K562 (cell line): Measurements from ENCODE around the gene RFWD3. TPM values are rescaled to one million over a fixed set of nuclear protein-coding genes. Genes with fewer than 3 reads are reported as not detected.

Experiments used
- ATAC-seq: fragments of 200-7000 bp; cut with Tn5 transposase; 3 replicates; pipeline ENCODE4 v1.9.1; 2020; ENCODE audit warnings: moderate library complexity
- BruUV-seq: library from RNA; stranded (reverse); fragments of 400-500 nt; replicated peaks from 2 replicates; lab custom pipeline; 2021; lab: Mats Ljungman, UMichigan
- CTCF ChIA-PET: fragments of 300-600 bp; formaldehyde crosslinking; extraction: SDS; loops from one replicate; lab custom pipeline; 2021; ENCODE audit warnings: low intra/inter-chr PET ratio; lab: Yijun Ruan, JAX
- POLR2A ChIA-PET: fragments of 300-600, 350-650 bp; sonication (Branson Sonifier 250); formaldehyde crosslinking; extraction: SDS; loops from one replicate; lab custom pipeline; 2021; ENCODE audit warnings: antibody characterized with exemption, inconsistent platforms; lab: Yijun Ruan, JAX
- DNase-seq, 4 experiments: peaks; one replicate each; pipeline versions ENCODE4 v3.0.0 to v3.0.0-alpha.2; 2011 to 2018; ENCODE audit warnings: low spot score in 3 of 4, mixed read lengths in 3 of 4; ENCODE audit errors: extremely low read depth in 1 of 4
- FAIRE-seq: peaks from 2 replicates; lab custom pipeline; 2011; peaks lifted over from hg19 to GRCh38; lab: Jason Lieb, UNC
- H2AFZ ChIP-seq: 2 replicates; pipeline ENCODE4 v1.6.0; 2011; ENCODE audit warnings: low read depth, low read length, control low read depth, inconsistent platforms
- H3K27ac ChIP-seq: fragments of 200-600 bp; 3 replicates; pipeline ENCODE4 v1.8.0; 2011; ENCODE audit warnings: low read depth, mild to moderate bottlenecking, control low read depth, inconsistent platforms, low read length, moderate library complexity, mixed read lengths; ENCODE audit errors: extremely low read depth
- H3K27me3 ChIP-seq, 2 experiments: fragments of 300-600 bp in 1 of 2; 2 replicates in 1 of 2; 3 replicates in 1 of 2; pipeline versions ENCODE4 v1.6.0 to v1.8.0; 2011; ENCODE audit warnings: inconsistent platforms in 2 of 2, low read length in 2 of 2, mild to moderate bottlenecking in 1 of 2, mixed read lengths in 1 of 2, moderate library complexity in 1 of 2; ENCODE audit not compliant: control insufficient read depth in 2 of 2, insufficient read depth in 2 of 2
- H3K36me3 ChIP-seq: fragments of 300-600 bp; 3 replicates; pipeline ENCODE4 v1.8.0; 2011; ENCODE audit warnings: mild to moderate bottlenecking, low read length, inconsistent platforms; ENCODE audit not compliant: control insufficient read depth, insufficient read depth
- H3K4me1 ChIP-seq, 2 experiments: fragments of 200-600 bp in 1 of 2; replicated peaks in 1 of 2; 2 replicates in 1 of 2; 3 replicates in 1 of 2; pipeline versions ENCODE4 v1.5.1 to v1.8.0; 2011; ENCODE audit warnings: inconsistent platforms in 2 of 2, low read length in 2 of 2, mild to moderate bottlenecking in 1 of 2, mixed read lengths in 1 of 2, moderate library complexity in 1 of 2; ENCODE audit not compliant: control insufficient read depth in 2 of 2, insufficient read depth in 2 of 2
- H3K4me2 ChIP-seq: 2 replicates; pipeline ENCODE4 v1.6.1; 2011; ENCODE audit warnings: low read length, control low read depth, inconsistent platforms, mixed read lengths; ENCODE audit not compliant: insufficient read depth
- H3K4me3 ChIP-seq: fragments of 200-600 bp; sonication (generic), shearing (Covaris generic); 2 replicates; pipeline ENCODE4 v1.5.1; 2016; ENCODE audit warnings: control low read depth, inconsistent platforms
- H3K79me2 ChIP-seq: fragments of 200-600 bp; 3 replicates; pipeline ENCODE4 v1.8.0; 2011; ENCODE audit warnings: low read length, inconsistent platforms; ENCODE audit not compliant: control insufficient read depth, insufficient read depth
- H3K9ac ChIP-seq, 2 experiments: 2 replicates each; pipeline versions ENCODE4 v1.6.0 to v1.6.1; 2011; ENCODE audit warnings: low read depth in 2 of 2, low read length in 2 of 2, control low read depth in 1 of 2, inconsistent platforms in 1 of 2, mild to moderate bottlenecking in 1 of 2, mixed read lengths in 1 of 2; ENCODE audit not compliant: insufficient read depth in 1 of 2
- H3K9me1 ChIP-seq: one replicate; pipeline ENCODE4 v1.6.0; 2011; ENCODE audit warnings: inconsistent platforms, mild to moderate bottlenecking, low read length, moderate library complexity; ENCODE audit not compliant: control insufficient read depth, insufficient read depth
- H3K9me3 ChIP-seq: replicated peaks from 2 replicates; pipeline ENCODE4 v1.5.1; 2011; ENCODE audit warnings: low read depth, low read length, inconsistent platforms; ENCODE audit not compliant: control insufficient read depth, insufficient read depth
- H4K20me1 ChIP-seq: replicated peaks from 2 replicates; pipeline ENCODE4 v1.6.1; 2011; ENCODE audit warnings: low read length, inconsistent platforms, mixed read lengths; ENCODE audit not compliant: control insufficient read depth, insufficient read depth
- EGR1 ChIP-seq: fragments of 450-650 bp; conservative IDR thresholded peaks from 2 replicates; pipeline ENCODE4 v1.6.1; 2017; ENCODE audit warnings: mild to moderate bottlenecking
- MCM7 ChIP-seq, 2 experiments: fragments of 450-650 bp; IDR thresholded peaks; 2 replicates each; pipeline ENCODE4 v1.6.1; 2016 to 2018
- MED1 ChIP-seq: sonication (generic); formaldehyde crosslinking; IDR thresholded peaks from 2 replicates; pipeline ENCODE4 v1.8.1; 2023; ENCODE audit warnings: missing genetic modification reagents, borderline replicate concordance
- NCOA1 ChIP-seq: fragments of 450-650 bp; IDR thresholded peaks from 2 replicates; pipeline ENCODE4 v1.6.1; 2016; ENCODE audit warnings: low read depth
- SIN3B ChIP-seq: fragments of 450-650 bp; IDR thresholded peaks from 2 replicates; pipeline ENCODE4 v1.6.1; 2017; ENCODE audit warnings: low read depth, mild to moderate bottlenecking, moderate library complexity
- YBX1 ChIP-seq: fragments of 450-650 bp; IDR thresholded peaks from 2 replicates; pipeline ENCODE4 v1.7.1; 2016; ENCODE audit warnings: mild to moderate bottlenecking
- ZBTB7A ChIP-seq: IDR thresholded peaks from 2 replicates; pipeline ENCODE4 v1.6.1; 2011; ENCODE audit warnings: low read depth, mild to moderate bottlenecking, low read length, moderate library complexity, borderline replicate concordance; ENCODE audit not compliant: control insufficient read depth
- ZNF444 ChIP-seq: fragments of 250-450 bp; sonication (Bioruptor Pico); IDR thresholded peaks from 2 replicates; pipeline ENCODE4 v1.4.0; 2020; ENCODE audit warnings: mild to moderate bottlenecking, moderate library complexity
- WGBS: fragments of 100-300 bp; shearing (Covaris generic); methylation state at CpG from one replicate; pipeline ENCODE4 v1.1.6; 2016; ENCODE audit warnings: low coverage, mixed read lengths; ENCODE audit not compliant: insufficient coverage; ENCODE audit errors: missing lambda C conversion rate; 5-methylcytosine and 5-hydroxymethylcytosine counted together
- in situ Hi-C: fragments of 300-500 bp; cut with MboI; formaldehyde crosslinking; loops from 4 replicates; pipeline ENCODE4 v1.15.0; 2018; ENCODE audit warnings: inconsistent platforms, mixed read lengths
- intact Hi-C: fragments of 100-400 bp; cut with micrococcal nuclease; formaldehyde crosslinking; loops from 2 replicates; pipeline ENCODE4 v1.14.2; 2022
- polyA plus RNA-seq, 8 experiments: library from polyadenylated mRNA; depleted of rRNA in 4 of 8; stranded (reverse) in 5 of 8; unstranded in 3 of 8; fragments of >200 nt; fragmentation: Nextera tagmentation in 2 of 8; fragmentation: Illumina TruSeq in 1 of 8; extraction: Ambion mirVana in 2 of 8; extraction: Trizol in 1 of 8; gene quantifications; 2 replicates each; pipeline versions ENCODE4 v1.2.1 to v1.2.3, GENCODE V29; 2011 to 2014; ENCODE audit warnings: inconsistent platforms in 1 of 8, missing spikeins in 1 of 8
- total RNA-seq, 7 experiments: library from RNA; depleted of rRNA in 6 of 7; stranded (reverse); fragments of >200 nt in 6 of 7; fragmentation: Illumina TruSeq in 2 of 7; extraction: Trizol in 2 of 7; gene quantifications; 2 replicates each; pipeline versions ENCODE4 v1.2.1 to v1.2.3, GENCODE V29; 2011 to 2021; ENCODE audit warnings: low replicate concordance in 1 of 7
- TF ChIP-seq, protein P1 (sequence below): fragments of 250-450 bp; sonication (Bioruptor Pico); IDR thresholded peaks from 2 replicates; pipeline ENCODE4 v1.5.0; 2021; ENCODE audit warnings: mild to moderate bottlenecking, moderate library complexity
- TF ChIP-seq, protein P2 (sequence below): fragments of 450-650 bp; formaldehyde crosslinking; IDR thresholded peaks from 2 replicates; pipeline ENCODE4 v1.4.0; 2020; ENCODE audit warnings: mild to moderate bottlenecking, moderate library complexity

The RFWD3 gene
- total and polyA plus RNA-seq, 9 of the 15 experiments (the other 6 are each of a cell fraction or from before 2014, with no cell fraction given) = 20.8 to 121 (median 79.0) TPM

DNA sequence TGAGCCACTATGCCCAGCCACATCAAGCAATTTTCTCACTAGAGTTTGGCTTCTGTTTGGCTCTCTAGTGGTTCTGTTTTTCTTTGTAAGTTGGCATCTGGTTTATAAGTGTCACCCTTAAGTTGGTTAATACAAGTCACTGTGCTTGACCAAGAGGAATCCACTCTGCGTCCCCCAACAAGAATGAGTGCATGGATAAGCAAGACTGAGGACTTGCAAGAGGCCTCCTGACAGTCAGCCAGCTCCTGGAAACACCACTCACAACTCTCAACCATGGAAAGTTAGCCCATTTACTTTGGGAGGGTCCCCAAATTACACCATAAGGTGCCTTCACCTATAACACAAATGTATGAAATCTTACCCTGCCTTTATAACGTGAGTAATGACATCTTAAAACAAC is 7.6 kb downstream of the RFWD3 start:
- in situ Hi-C loops (no loop called here), intact Hi-C loops (no loop called here)
- 88% methylated on average over 2 of the region's 2 CpGs for WGBS
- Histone ChIP-seq H4K20me1 (peaks cover 48% of the 10 kb centered on the region), H2AFZ (no peak overlapping the region), H3K27me3 (no peaks in the 10 kb centered on the region), H3K4me1 (peaks cover 2 to 10% of the 10 kb centered on the region in 2 experiments; a peak in 4 of 5 replicates), H3K27ac (no peak overlapping the region), H3K36me3 (peaks cover 94% of the 10 kb centered on the region), H3K9me1 (no peaks in the 10 kb centered on the region), H3K4me3 (no peak overlapping the region), H3K79me2 (peaks cover 97% of the 10 kb centered on the region), H3K9ac (no peak overlapping the region), H3K9me3 (no peaks in the 10 kb centered on the region), H3K4me2 (no peak overlapping the region)
- BruUV-seq = no TSS peak
- ATAC-seq (no peak), FAIRE-seq (no peak), DNase-seq (no peak)
- TF ChIP-seq ZNF444 (CRISPR knock-in tag) = no peak
- no peak for TF ChIP-seq MED1 (CRISPR knock-in tag)
- no peak for TF ChIP-seq NCOA1
- TF ChIP-seq, protein P1, sequence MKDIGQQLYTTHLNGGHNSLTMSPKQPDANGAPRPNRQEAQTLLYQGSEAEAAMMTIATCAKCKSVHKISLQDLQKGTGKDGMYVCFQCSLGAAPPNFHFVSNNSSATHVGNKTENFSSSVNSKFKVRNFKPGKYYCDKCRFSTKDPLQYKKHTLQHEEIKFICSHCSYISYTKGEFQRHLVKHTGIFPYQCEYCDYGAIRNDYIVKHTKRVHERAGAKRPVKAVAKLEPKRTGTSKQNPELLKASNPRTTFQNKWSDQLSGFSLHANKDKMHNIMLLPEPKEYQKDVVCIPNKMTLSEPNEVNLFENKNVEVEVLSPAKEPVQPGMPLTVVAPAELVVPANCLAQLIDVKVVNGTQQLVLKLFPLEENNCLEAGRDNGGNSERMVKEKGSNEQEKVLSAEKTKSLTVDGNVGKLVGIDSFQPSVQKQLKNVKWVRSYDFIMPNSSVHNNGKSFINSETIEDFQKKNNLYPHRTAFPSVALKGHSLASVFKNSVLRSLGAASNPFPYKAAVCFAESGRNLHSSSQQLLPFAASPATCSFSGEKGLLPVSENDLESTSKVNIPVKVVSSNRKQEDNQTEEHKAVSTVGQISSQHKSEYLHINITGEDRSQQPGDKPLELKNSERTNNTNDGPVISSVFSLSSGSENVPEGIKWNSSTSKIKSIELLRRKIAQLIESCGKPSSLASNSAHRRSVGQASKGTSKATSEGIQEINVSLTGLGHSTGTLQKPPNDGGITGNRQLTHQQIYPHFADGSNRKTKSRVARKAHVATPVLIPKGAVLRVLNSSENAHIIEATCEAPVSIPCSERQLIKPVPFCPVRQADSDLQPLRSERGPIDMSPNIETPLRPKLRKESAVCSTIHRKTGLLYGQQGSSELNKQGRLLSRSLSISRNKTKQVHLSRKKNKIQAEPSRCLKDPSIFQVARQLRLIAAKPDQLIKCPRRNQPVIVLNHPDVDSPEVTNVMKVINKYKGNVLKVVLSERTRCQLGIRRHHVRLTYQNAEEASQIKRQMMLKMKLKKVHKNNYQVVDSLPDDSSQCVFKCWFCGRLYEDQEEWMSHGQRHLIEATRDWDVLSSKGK (CRISPR knock-in tag) = no peak
- no peak for TF ChIP-seq SIN3B
- TF ChIP-seq YBX1 = no peak
- TF ChIP-seq, protein P2, sequence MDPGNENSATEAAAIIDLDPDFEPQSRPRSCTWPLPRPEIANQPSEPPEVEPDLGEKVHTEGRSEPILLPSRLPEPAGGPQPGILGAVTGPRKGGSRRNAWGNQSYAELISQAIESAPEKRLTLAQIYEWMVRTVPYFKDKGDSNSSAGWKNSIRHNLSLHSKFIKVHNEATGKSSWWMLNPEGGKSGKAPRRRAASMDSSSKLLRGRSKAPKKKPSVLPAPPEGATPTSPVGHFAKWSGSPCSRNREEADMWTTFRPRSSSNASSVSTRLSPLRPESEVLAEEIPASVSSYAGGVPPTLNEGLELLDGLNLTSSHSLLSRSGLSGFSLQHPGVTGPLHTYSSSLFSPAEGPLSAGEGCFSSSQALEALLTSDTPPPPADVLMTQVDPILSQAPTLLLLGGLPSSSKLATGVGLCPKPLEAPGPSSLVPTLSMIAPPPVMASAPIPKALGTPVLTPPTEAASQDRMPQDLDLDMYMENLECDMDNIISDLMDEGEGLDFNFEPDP = no peak
- no peak for TF ChIP-seq MCM7 (IDR thresholded peaks at IDR 0.05)
- no peak for TF ChIP-seq EGR1
- TF ChIP-seq ZBTB7A = no peak
- CTCF ChIA-PET = no interaction called here
- POLR2A ChIA-PET = interaction anchor here (1.1 to 1.4 kb wide), 4 partner anchors 10 to 52 kb away, joined by 3 to 4 read pairs (median 3); partner anchors contain the start of gene GLG1
